Mammary epithelial cell (primary cell): ENCODE results near the gene KLHL18.

Experiments used
- CTCF ChIP-seq, 2 donors: IDR thresholded peaks in 1 of 2; conservative IDR thresholded peaks in 1 of 2; 2 replicates each; pipeline ENCODE4 v1.5.1; 2011 to 2012; ENCODE audit warnings: inconsistent platforms in 2 of 2, low read length in 2 of 2, mild to moderate bottlenecking in 2 of 2, control low read depth in 1 of 2, low read depth in 1 of 2; ENCODE audit not compliant: insufficient read depth in 1 of 2; ENCODE audit errors: extremely low read depth in 1 of 2
- EZH2 ChIP-seq: IDR thresholded peaks from 2 replicates; pipeline ENCODE4 v1.6.1; 2012; ENCODE audit warnings: low read length, inconsistent platforms, borderline replicate concordance

GRCh38 chr3:47319956-47320355 is 37.2 kb downstream of the KLHL18 start:
- TF ChIP-seq CTCF (conservative IDR thresholded peaks at IDR 0.05 in 1 of 2, IDR thresholded peaks at IDR 0.05 in 1 of 2; ENCODE audit: extremely low read depth in 1 of 2, insufficient read depth in 1 of 2, low read depth in 1 of 2, low read length in 2 of 2) (no peak), EZH2 (no peak)
